ENCODE measurements around the gene ENO1. TPM values are rescaled to one million over a fixed set of nuclear protein-coding genes. Genes with fewer than 3 reads are reported as not detected.
"Not testable (repeated sequence)": the region's sequence is repeated elsewhere in the genome, so short reads cannot be mapped to it uniquely, and the experiment has no call there.

ENO1 gene
- total and polyA plus RNA-seq, 8 donors, result 206 to 577 (median 350) TPM

DNA sequence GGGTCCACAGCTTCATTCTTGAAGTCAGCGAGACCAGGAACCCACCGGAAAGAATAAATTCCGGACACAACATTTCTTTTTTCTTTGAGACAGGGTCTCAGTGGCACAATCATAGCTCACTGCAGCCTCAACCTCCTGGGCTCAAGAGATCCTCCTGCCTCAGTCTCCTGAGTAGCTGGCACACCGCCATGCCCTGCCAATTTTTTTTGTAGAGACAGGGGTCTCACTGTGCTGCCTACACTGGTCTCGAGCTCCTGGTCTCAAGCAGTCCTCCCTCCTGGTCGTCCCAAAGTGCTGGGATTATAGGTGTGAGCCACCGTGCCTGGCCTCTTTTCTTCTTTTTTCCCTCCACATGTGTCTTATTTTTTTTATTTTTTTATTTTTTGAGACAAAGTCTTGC, 20.6 kb upstream of the ENO1 start:
- 92 to 97% (median 95%) methylated on average over 7 of the region's 7 CpGs for WGBS, 5 donors
- Histone ChIP-seq H3K27me3 (no peaks in the 10 kb centered on the region), H3K36me3 (no peaks in the 10 kb centered on the region), H3K4me1 (peaks cover 0 to 16% (median 6%) of the 10 kb centered on the region in 4 donors), H3K27ac (no peak overlapping the region), H3K4me3 (no peak overlapping the region), H3K9me3 (no peaks in the 10 kb centered on the region)
- DNase-seq, result no peak
- TF ChIP-seq POLR2A (IDR thresholded peaks at IDR 0.05) (no peak), POLR2AphosphoS5 (IDR thresholded peaks at IDR 0.05) (no peak), EP300 (IDR thresholded peaks at IDR 0.05) (no peak)
- TF ChIP-seq, protein P1, sequence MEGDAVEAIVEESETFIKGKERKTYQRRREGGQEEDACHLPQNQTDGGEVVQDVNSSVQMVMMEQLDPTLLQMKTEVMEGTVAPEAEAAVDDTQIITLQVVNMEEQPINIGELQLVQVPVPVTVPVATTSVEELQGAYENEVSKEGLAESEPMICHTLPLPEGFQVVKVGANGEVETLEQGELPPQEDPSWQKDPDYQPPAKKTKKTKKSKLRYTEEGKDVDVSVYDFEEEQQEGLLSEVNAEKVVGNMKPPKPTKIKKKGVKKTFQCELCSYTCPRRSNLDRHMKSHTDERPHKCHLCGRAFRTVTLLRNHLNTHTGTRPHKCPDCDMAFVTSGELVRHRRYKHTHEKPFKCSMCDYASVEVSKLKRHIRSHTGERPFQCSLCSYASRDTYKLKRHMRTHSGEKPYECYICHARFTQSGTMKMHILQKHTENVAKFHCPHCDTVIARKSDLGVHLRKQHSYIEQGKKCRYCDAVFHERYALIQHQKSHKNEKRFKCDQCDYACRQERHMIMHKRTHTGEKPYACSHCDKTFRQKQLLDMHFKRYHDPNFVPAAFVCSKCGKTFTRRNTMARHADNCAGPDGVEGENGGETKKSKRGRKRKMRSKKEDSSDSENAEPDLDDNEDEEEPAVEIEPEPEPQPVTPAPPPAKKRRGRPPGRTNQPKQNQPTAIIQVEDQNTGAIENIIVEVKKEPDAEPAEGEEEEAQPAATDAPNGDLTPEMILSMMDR (IDR thresholded peaks at IDR 0.05), result no peak
- intact Hi-C loops (cut with DNase I; ENCODE audit: low total_unique reads), result no loop called here

DNA sequence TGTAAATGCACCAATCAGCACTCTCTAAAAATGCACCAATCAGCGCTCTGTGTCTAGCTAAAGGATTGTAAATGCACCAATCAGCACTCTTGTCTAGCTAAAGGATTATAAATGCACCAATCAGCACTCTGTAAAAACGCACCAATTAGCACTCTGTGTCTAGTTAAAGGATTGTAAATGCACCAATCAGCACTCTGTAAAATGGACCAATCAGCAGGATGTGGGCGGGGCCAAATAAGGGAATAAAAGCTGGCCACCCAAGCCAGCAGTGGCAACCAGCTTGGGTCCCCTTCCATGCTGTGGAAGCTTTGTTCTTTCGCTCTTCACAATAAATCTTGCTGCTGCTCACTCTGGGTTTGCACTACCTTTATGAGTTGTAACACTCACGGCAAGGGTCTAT, 19.9 kb upstream of the ENO1 start:
- WGBS, 5 donors, result 82 to 97% (median 91%) methylated on average over 5 of the region's 5 CpGs
- H3K9me3 ChIP-seq; DNase-seq; intact Hi-C loops (cut with DNase I; ENCODE audit: low total_unique reads); H3K36me3 ChIP-seq; H3K27me3 ChIP-seq; H3K4me3 ChIP-seq; H3K4me1 ChIP-seq; H3K27ac ChIP-seq: not testable (repeated sequence)

DNA sequence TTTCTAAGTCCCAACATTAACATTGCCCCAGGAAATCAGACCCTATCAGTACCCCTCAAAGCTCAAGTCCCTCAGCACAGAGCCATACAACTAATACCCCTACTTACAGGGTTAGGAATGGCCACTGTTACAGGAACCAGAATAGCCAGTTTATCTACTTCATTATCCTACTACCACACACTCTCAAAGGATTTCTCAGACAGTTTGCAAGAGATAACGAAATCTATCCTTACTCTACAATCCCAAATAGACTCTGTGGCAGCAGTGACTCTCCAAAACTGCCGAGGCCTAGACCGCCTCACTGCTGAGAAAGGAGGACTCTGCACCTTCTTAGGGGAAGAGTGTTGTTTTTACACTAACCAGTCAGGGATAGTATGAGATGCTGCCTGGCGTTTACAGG, 19.0 kb upstream of the ENO1 start:
- intact Hi-C loops (cut with DNase I; ENCODE audit: low total_unique reads); H3K9me3 ChIP-seq; H3K4me1 ChIP-seq; H3K36me3 ChIP-seq; H3K4me3 ChIP-seq; DNase-seq; H3K27ac ChIP-seq; H3K27me3 ChIP-seq: not testable (repeated sequence)
- 62 to 78% (median 69%) methylated on average over 4 of the region's 4 CpGs for WGBS, 5 donors

DNA sequence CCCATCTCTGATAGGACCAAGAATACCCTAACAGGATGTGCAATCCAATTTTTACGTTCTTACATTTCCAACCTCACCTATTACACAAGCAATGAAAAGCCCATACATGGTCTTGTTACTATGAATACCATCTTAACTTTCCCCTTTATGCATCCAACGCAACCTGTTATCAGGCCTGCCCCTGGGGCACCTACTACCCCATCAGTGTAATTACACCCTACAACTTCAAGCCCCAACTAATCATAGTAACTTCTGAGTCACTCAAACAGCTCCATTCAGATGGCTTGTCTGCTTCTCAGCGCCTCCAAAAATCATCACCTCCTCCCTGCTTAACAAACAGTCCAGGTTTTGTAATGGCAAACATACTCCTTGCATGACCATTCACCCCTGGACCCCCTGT, 18.3 kb upstream of the ENO1 start:
- H3K4me1 ChIP-seq; H3K27me3 ChIP-seq; H3K4me3 ChIP-seq; H3K27ac ChIP-seq; H3K9me3 ChIP-seq; DNase-seq; intact Hi-C loops (cut with DNase I; ENCODE audit: low total_unique reads); H3K36me3 ChIP-seq: not testable (repeated sequence)
- WGBS, 5 donors, result 60 to 73% (median 69%) methylated on average over 3 of the region's 3 CpGs

DNA sequence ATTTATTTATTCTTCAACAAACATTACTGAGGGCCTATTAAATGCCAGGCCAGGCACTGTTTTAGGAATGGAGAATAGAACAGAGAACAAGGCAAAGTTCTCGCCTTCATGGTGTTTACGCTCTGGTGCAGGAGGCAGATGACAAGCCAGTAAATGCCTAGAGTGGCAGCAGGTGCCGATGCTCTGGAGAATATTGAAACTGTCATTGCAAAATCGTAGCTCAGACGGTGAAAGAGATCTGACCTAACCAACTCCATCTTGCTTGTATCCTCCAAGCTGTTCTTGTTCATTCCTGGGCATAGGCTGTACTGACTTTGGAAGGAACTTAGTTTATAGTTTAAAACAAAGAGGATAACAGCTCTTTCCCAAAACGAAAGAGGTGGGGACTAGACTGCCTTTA, 13.5 kb upstream of the ENO1 start:
- no peak for TF ChIP-seq EP300 (IDR thresholded peaks at IDR 0.05)
- TF ChIP-seq, protein P1 (IDR thresholded peaks at IDR 0.05), result no peak
- Histone ChIP-seq H3K9me3 (no peaks in the 10 kb centered on the region), H3K27me3 (no peaks in the 10 kb centered on the region), H3K4me1 (peaks cover 0 to 15% (median 13%) of the 10 kb centered on the region in 4 donors), H3K4me3 (no peak overlapping the region), H3K36me3 (no peaks in the 10 kb centered on the region), H3K27ac (no peak overlapping the region)
- WGBS, 5 donors, result 81 to 88% (median 84%) methylated on average over 6 of the region's 6 CpGs
- DNase-seq, result no peak
- intact Hi-C loops (cut with DNase I; ENCODE audit: low total_unique reads), result no loop called here

DNA sequence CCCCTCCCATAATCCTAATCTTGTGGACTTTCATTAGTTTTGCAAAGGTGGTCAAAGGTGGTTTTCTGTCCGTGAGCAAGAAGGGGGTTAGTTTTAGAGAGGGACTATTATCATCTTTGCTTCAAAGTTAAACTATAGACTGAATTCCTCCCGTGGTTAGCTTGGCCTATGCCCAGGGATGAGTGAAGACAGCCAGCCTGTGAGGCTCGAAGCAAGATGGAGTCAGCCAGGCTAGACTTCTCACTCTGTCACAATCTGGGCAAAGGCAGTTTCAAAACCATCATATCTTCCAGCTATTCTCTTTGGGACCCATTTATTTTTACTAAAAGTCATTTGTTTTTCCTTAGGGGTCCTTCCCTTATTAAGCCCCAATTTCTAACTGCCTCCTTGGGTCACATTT, 12.9 kb upstream of the ENO1 start:
- Histone ChIP-seq H3K27me3 (no peaks in the 10 kb centered on the region), H3K36me3 (no peaks in the 10 kb centered on the region), H3K27ac (no peak overlapping the region), H3K9me3 (no peaks in the 10 kb centered on the region), H3K4me1 (peaks cover 0 to 15% (median 13%) of the 10 kb centered on the region in 4 donors), H3K4me3 (no peak overlapping the region)
- no peak for DNase-seq
- WGBS, 5 donors, result 69 to 79% (median 78%) methylated on average over 3 of the region's 3 CpGs
- TF ChIP-seq, protein P1 (IDR thresholded peaks at IDR 0.05), result no peak
- TF ChIP-seq POLR2A (IDR thresholded peaks at IDR 0.05), result no peak
- no peak for TF ChIP-seq EP300 (IDR thresholded peaks at IDR 0.05)
- no peak for TF ChIP-seq POLR2AphosphoS5 (IDR thresholded peaks at IDR 0.05)
- intact Hi-C loops (cut with DNase I; ENCODE audit: low total_unique reads), result no loop called here

Data from stomach (tissue), 9 donors.